ENCODE results near the gene MYOG.

DNA sequence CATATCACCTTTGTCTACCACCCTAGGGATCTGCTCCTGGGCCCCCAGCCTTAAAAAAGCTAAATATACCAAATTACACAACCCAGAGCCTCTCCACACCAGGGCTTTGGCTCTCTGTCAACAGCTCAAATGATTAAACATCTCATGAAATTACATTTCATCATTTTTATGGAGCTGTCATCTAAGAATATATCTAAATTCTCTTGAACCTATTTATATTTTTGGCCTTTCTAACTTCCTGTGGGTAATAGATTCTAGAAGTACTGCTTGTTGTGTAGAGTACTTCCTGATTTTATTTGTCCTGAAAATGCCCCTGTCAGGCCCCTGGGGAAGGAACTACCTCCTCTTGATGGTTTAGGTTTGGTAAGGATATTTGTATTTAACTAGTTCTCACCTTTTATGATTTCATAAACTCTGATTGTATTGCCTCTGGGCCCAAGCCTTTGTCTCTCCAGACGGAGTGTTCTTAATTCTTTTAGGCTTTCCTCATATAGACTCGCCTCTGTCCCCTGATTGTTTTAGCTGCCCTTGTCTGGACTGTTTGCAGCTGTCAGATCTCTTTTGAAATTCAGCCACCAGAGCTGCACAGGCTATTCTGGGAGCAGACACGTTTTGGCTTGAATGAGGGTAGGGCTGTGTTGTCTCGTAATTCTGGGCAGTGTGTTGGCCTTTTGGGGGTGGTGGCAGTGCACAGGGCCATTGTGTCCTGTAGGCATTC lies 16.6 kb downstream of the MYOG start:
- TF ChIP-seq CTCF (conservative IDR thresholded peaks at IDR 0.05; ENCODE audit: low read length), result no peak
- TF ChIP-seq EZH2phosphoT487 (IDR thresholded peaks at IDR 0.05; ENCODE audit: borderline replicate concordance, low read depth, low read length), result no peak
